IMR-90 (cell line): ENCODE results near the gene OOSP1. TPM values are rescaled to one million over a fixed set of nuclear protein-coding genes. Genes with fewer than 3 reads are reported as not detected.

Source experiments
- ATAC-seq: fragments of 200-7000 bp; cut with Tn5 transposase; 2 replicates; pipeline ENCODE4 v1.9.1; 2020; ENCODE audit warnings: low read depth, mild to moderate bottlenecking, moderate library complexity
- BruUV-seq: library from RNA; stranded (reverse); fragments of 400-500 nt; replicated peaks from 2 replicates; lab custom pipeline; 2021; lab: Mats Ljungman, UMichigan
- CTCF ChIA-PET: fragments of 300-600 bp; formaldehyde crosslinking; extraction: SDS; loops from one replicate; lab custom pipeline; 2021; ENCODE audit warnings: antibody characterized with exemption; lab: Yijun Ruan, JAX
- POLR2A ChIA-PET: fragments of 300-600 bp; sonication (Branson Sonifier 250); formaldehyde crosslinking; loops from one replicate; lab custom pipeline; 2022; ENCODE audit warnings: antibody characterized with exemption; ENCODE audit not compliant: unreplicated experiment; lab: Charles Lee
- DNase-seq: peaks from one replicate; pipeline ENCODE4 v3.0.0; 2013
- H2AFZ ChIP-seq: replicated peaks from 2 replicates; pipeline ENCODE3; 2013; ENCODE audit warnings: low read length, mild to moderate bottlenecking; ENCODE audit not compliant: poor library complexity
- H2AK5ac ChIP-seq: 2 replicates; pipeline ENCODE4 v1.6.1; 2013; ENCODE audit warnings: low read depth, low read length, inconsistent platforms
- H2AK9ac ChIP-seq: replicated peaks from 2 replicates; pipeline ENCODE3; 2013; ENCODE audit warnings: mild to moderate bottlenecking, low read depth, low read length, moderate library complexity; ENCODE audit not compliant: poor library complexity
- H2BK120ac ChIP-seq: 2 replicates; pipeline ENCODE4 v1.6.1; 2013; ENCODE audit warnings: low read depth, low read length, inconsistent platforms
- H2BK15ac ChIP-seq: 3 replicates; pipeline ENCODE4 v1.6.1; 2013; ENCODE audit warnings: low read depth, low read length, inconsistent platforms
- H2BK20ac ChIP-seq: 2 replicates; pipeline ENCODE4 v1.6.1; 2013; ENCODE audit warnings: low read depth, mild to moderate bottlenecking, inconsistent platforms, low read length, moderate library complexity
- H2BK5ac ChIP-seq: 2 replicates; pipeline ENCODE4 v1.6.1; 2013; ENCODE audit warnings: mild to moderate bottlenecking, low read depth, low read length, inconsistent platforms; ENCODE audit not compliant: poor library complexity, severe bottlenecking
- H3K14ac ChIP-seq: replicated peaks from 2 replicates; pipeline ENCODE4 v1.6.1; 2013; ENCODE audit warnings: low read depth, low read length, inconsistent platforms
- H3K18ac ChIP-seq: 2 replicates; pipeline ENCODE4 v1.6.1; 2013; ENCODE audit warnings: low read depth, low read length, control low read depth
- H3K23ac ChIP-seq: 2 replicates; pipeline ENCODE4 v1.6.1; 2013; ENCODE audit warnings: low read depth, low read length, inconsistent platforms
- H3K27ac ChIP-seq: 2 replicates; pipeline ENCODE4 v1.5.1; 2013; ENCODE audit warnings: mild to moderate bottlenecking, control low read depth, low read length; ENCODE audit not compliant: insufficient read depth
- H3K27me3 ChIP-seq: 2 replicates; pipeline ENCODE4 v1.6.1; 2013; ENCODE audit warnings: low read length; ENCODE audit not compliant: control insufficient read depth, insufficient read depth
- H3K36me3 ChIP-seq: 2 replicates; pipeline ENCODE4 v1.6.1; 2013; ENCODE audit warnings: low read length, mixed read lengths; ENCODE audit not compliant: control insufficient read depth, insufficient read depth
- H3K4ac ChIP-seq: 2 replicates; pipeline ENCODE4 v1.6.1; 2013; ENCODE audit warnings: low read depth, low read length, inconsistent platforms
- H3K4me1 ChIP-seq: 2 replicates; pipeline ENCODE4 v1.6.1; 2013; ENCODE audit warnings: low read length, mixed read lengths; ENCODE audit not compliant: control insufficient read depth, insufficient read depth
- H3K4me2 ChIP-seq: 2 replicates; pipeline ENCODE4 v1.6.1; 2013; ENCODE audit warnings: low read depth, mild to moderate bottlenecking, control low read depth, low read length, moderate library complexity
- H3K4me3 ChIP-seq: 2 replicates; pipeline ENCODE4 v1.5.1; 2013; ENCODE audit warnings: low read depth, mild to moderate bottlenecking, control low read depth, low read length, moderate library complexity; ENCODE audit not compliant: insufficient read depth
- H3K56ac ChIP-seq: 2 replicates; pipeline ENCODE4 v1.6.1; 2013; ENCODE audit warnings: low read length, inconsistent platforms; ENCODE audit not compliant: insufficient read depth; ENCODE audit errors: extremely low read depth
- H3K79me1 ChIP-seq, 2 experiments: 2 replicates each; pipeline ENCODE4 v1.6.1; 2013; ENCODE audit warnings: low read length in 2 of 2, inconsistent platforms in 1 of 2, low read depth in 1 of 2
- H3K9ac ChIP-seq: 2 replicates; pipeline ENCODE4 v1.6.1; 2013; ENCODE audit warnings: low read depth, low read length, control low read depth
- H3K9me1 ChIP-seq: 2 replicates; pipeline ENCODE4 v1.6.1; 2013; ENCODE audit warnings: low read length, inconsistent platforms; ENCODE audit not compliant: insufficient read depth
- H3K9me3 ChIP-seq: 2 replicates; pipeline ENCODE4 v1.6.1; 2013; ENCODE audit warnings: low read length; ENCODE audit not compliant: control insufficient read depth, insufficient read depth
- H4K20me1 ChIP-seq: 2 replicates; pipeline ENCODE4 v1.6.1; 2013; ENCODE audit warnings: low read length, inconsistent platforms; ENCODE audit not compliant: insufficient read depth
- H4K5ac ChIP-seq: 2 replicates; pipeline ENCODE4 v1.6.1; 2013; ENCODE audit warnings: mild to moderate bottlenecking, low read depth, low read length, control low read depth
- H4K8ac ChIP-seq, 2 experiments: 2 replicates each; pipeline ENCODE4 v1.6.1; 2013; ENCODE audit warnings: low read depth in 2 of 2, low read length in 2 of 2, control low read depth in 1 of 2, inconsistent platforms in 1 of 2
- H4K91ac ChIP-seq: 2 replicates; pipeline ENCODE4 v1.6.1; 2013; ENCODE audit warnings: low read depth, low read length, inconsistent platforms; ENCODE audit not compliant: insufficient read depth
- FOS ChIP-seq: fragments of 150-350 bp; IDR thresholded peaks from 2 replicates; pipeline ENCODE4 v1.6.1; 2016; ENCODE audit warnings: low read depth, low read length
- POLR2A ChIP-seq: IDR thresholded peaks from 2 replicates; pipeline ENCODE4 v1.6.1; 2012; ENCODE audit warnings: mild to moderate bottlenecking, low read depth, low read length
- WGBS, 2 experiments: methylation state at CpG; one replicate each; pipeline versions ENCODE4 v1.1.5 to v1.1.7; 2013; ENCODE audit warnings: missing lambda C conversion rate in 2 of 2; ENCODE audit not compliant: insufficient read length in 1 of 2; ENCODE audit errors: extremely low coverage in 2 of 2; 5-methylcytosine and 5-hydroxymethylcytosine counted together
- dilution Hi-C: fragments of 300-500 bp; cut with HindIII; formaldehyde crosslinking; loops from one replicate; pipeline ENCODE4 v1.14.3; 2018; ENCODE audit warnings: low sequenced_read_pairs; ENCODE audit not compliant: unreplicated experiment
- in situ Hi-C: fragments of 300-500 bp; cut with MboI; formaldehyde crosslinking; loops from 3 replicates; pipeline ENCODE4 v1.14.3; 2019; ENCODE audit warnings: low sequenced_read_pairs, inconsistent platforms, mixed read lengths
- intact Hi-C: fragments of 100-400 bp; cut with micrococcal nuclease; formaldehyde crosslinking; loops from 2 replicates; pipeline ENCODE4 v1.10.0; 2022
- polyA plus RNA-seq, 3 experiments: library from polyadenylated mRNA; depleted of rRNA; stranded (reverse); fragments of >200 nt; gene quantifications; 2 replicates each; pipeline ENCODE4 v1.2.3, GENCODE V29; 2012; ENCODE audit warnings: low replicate concordance in 1 of 3
- total RNA-seq: library from RNA; depleted of rRNA; stranded (reverse); fragments of >200 nt; gene quantifications from 2 replicates; pipeline ENCODE4 v1.2.3, GENCODE V29; 2012
- TF ChIP-seq, protein P1 (sequence below): fragments of 150-350 bp; IDR thresholded peaks from 2 replicates; pipeline ENCODE4 v1.6.1; 2017; ENCODE audit warnings: mild to moderate bottlenecking, antibody characterized with exemption, low read length, low read depth

The OOSP1 gene
- total and polyA plus RNA-seq, 2 of the 4 experiments (the other 2 are of a cell fraction) = not detected

DNA sequence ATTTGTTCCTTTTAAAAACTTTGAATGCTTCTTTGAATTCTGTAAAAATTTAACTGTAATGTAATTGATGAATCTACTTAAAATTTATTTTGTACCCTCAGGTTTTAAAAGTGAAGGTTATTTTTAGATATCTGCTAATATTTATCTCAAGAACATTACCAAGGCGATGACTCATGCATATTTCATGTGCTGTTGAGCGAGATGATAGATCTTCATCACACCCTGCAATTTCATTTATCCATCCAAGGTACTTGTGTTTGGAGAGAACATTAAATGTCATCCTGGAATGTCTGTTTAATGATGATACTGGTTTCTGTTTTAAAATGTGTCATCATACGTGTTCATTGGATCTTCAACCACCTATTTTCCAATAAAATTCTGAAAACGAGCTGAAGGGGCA lies 18.9 kb downstream of the OOSP1 start:
- Histone ChIP-seq H3K9me1 (no peaks in the 10 kb centered on the region), H3K14ac (no peak overlapping the region), H3K36me3 (no peaks in the 10 kb centered on the region), H3K9ac (no peak overlapping the region), H2BK5ac (no peak overlapping the region), H3K4me1 (no peaks in the 10 kb centered on the region), H2BK15ac (no peak overlapping the region), H3K18ac (no peak overlapping the region), H3K79me1 (no peaks in the 10 kb centered on the region), H3K4ac (no peak overlapping the region), H2AK9ac (no peak overlapping the region), H3K4me2 (no peak overlapping the region), H4K20me1 (no peaks in the 10 kb centered on the region), H3K56ac (no peak overlapping the region), H3K27ac (no peak overlapping the region), H4K8ac (no peak overlapping the region), H3K4me3 (no peak overlapping the region), H4K5ac (no peak overlapping the region), H2BK120ac (no peak overlapping the region), H3K27me3 (no peaks in the 10 kb centered on the region), H2BK20ac (no peak overlapping the region), H2AK5ac (no peak overlapping the region), H3K9me3 (no peaks in the 10 kb centered on the region), H3K23ac (no peak overlapping the region), H4K91ac (no peak overlapping the region), H2AFZ (no peak overlapping the region)
- no peak for ATAC-seq
- intact Hi-C loops = no loop called here
- no peak for DNase-seq
- TF ChIP-seq POLR2A (no peak), FOS (no peak)
- TF ChIP-seq, protein P1, sequence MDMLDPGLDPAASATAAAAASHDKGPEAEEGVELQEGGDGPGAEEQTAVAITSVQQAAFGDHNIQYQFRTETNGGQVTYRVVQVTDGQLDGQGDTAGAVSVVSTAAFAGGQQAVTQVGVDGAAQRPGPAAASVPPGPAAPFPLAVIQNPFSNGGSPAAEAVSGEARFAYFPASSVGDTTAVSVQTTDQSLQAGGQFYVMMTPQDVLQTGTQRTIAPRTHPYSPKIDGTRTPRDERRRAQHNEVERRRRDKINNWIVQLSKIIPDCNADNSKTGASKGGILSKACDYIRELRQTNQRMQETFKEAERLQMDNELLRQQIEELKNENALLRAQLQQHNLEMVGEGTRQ = no peak
- CTCF ChIA-PET = no interaction called here
- in situ Hi-C loops = no loop called here
- dilution Hi-C loops = no loop called here
- no TSS peak for BruUV-seq
- POLR2A ChIA-PET = no interaction called here
- WGBS, 2 experiments = no CpG with 5 or more reads among the region's 4 CpGs
